Stomach (tissue), 4 donors: ENCODE data around the gene HCFC1R1.

Experiments
- CTCF ChIP-seq, 7 experiments: fragments of 450-650 bp in 4 of 7; fragments of 200-600 bp in 3 of 7; sonication (generic) in 3 of 7; IDR thresholded peaks; one replicate each; pipeline ENCODE4 v1.5.1; 2016 to 2019; ENCODE audit warnings: antibody characterized with exemption in 7 of 7, control low read depth in 2 of 7, mild to moderate bottlenecking in 1 of 7
- EP300 ChIP-seq: sonication (generic); formaldehyde crosslinking; IDR thresholded peaks from one replicate; pipeline ENCODE4 v1.6.1; 2017; ENCODE audit warnings: antibody characterized with exemption
- POLR2A ChIP-seq, 4 donors: fragments of 450-650 bp; IDR thresholded peaks; one replicate each; pipeline ENCODE4 v1.6.1; 2016; ENCODE audit warnings: antibody characterized with exemption in 4 of 4, control low read depth in 2 of 4, mild to moderate bottlenecking in 1 of 4, moderate library complexity in 1 of 4
- POLR2AphosphoS5 ChIP-seq, 3 donors: sonication (generic); formaldehyde crosslinking; IDR thresholded peaks; one replicate each; pipeline ENCODE4 v1.6.1; 2016; ENCODE audit warnings: antibody characterized with exemption in 3 of 3

GRCh38 chr16:2981177-2981898 is 42.4 kb downstream of the HCFC1R1 start:
- TF ChIP-seq CTCF (IDR thresholded peaks at IDR 0.05) (no peak), POLR2AphosphoS5 (IDR thresholded peaks at IDR 0.05) (no peak), EP300 (no peak), POLR2A (IDR thresholded peaks at IDR 0.05) (no peak)
